HEK293T (cell line): ENCODE results near the gene EFCC1.

Experiments
- ARNT ChIP-seq: fragments of 450-650 bp; IDR thresholded peaks from 2 replicates; pipeline ENCODE4 v1.6.1; 2017; ENCODE audit warnings: mild to moderate bottlenecking
- BHLHE40 ChIP-seq: fragments of 450-650 bp; IDR thresholded peaks from 2 replicates; pipeline ENCODE4 v1.6.1; 2016; ENCODE audit warnings: mild to moderate bottlenecking, moderate library complexity, borderline replicate concordance
- HDGF ChIP-seq: fragments of 450-650 bp; IDR thresholded peaks from 2 replicates; pipeline ENCODE4 v1.6.1; 2017; ENCODE audit warnings: antibody characterized with exemption, borderline replicate concordance
- LEF1 ChIP-seq: fragments of 450-650 bp; IDR thresholded peaks from 2 replicates; pipeline ENCODE4 v1.6.1; 2017; ENCODE audit warnings: mild to moderate bottlenecking, borderline replicate concordance
- TARDBP ChIP-seq: fragments of 450-650 bp; IDR thresholded peaks from 2 replicates; pipeline ENCODE4 v1.6.1; 2016

- TF ChIP-seq ARNT = no peak
- TF ChIP-seq BHLHE40 = no peak
- no peak for TF ChIP-seq HDGF
- no peak for TF ChIP-seq TARDBP
- no peak for TF ChIP-seq LEF1
Measured at GRCh38 chr3:129034642-129035041, 33.5 kb downstream of the EFCC1 start.
